Mononuclear cell (primary cell): ENCODE measurements around the gene FAM53A. TPM values are rescaled to one million over a fixed set of nuclear protein-coding genes. Genes with fewer than 3 reads are reported as not detected.

ENCODE experiments used
- H3K27me3 ChIP-seq: 2 replicates; pipeline ENCODE4 v1.6.0; 2011; ENCODE audit warnings: low read length, control low read depth; ENCODE audit not compliant: insufficient read depth
- H3K4me1 ChIP-seq: 2 replicates; pipeline ENCODE4 v1.5.1; 2011; ENCODE audit warnings: mild to moderate bottlenecking, low read length, control low read depth; ENCODE audit not compliant: insufficient read depth
- H3K4me3 ChIP-seq: 2 replicates; pipeline ENCODE4 v1.5.1; 2011; ENCODE audit warnings: mild to moderate bottlenecking, low read length, moderate library complexity
- H3K9me3 ChIP-seq: 2 replicates; pipeline ENCODE4 v1.5.1; 2011; ENCODE audit warnings: low read depth, mild to moderate bottlenecking, control low read depth, low read length
- total RNA-seq: library from RNA; depleted of rRNA; stranded (reverse); fragments of >200 nt; gene quantifications from one replicate; pipeline ENCODE4 v1.2.3, GENCODE V29; 2012

FAM53A gene
- total RNA-seq, 1 donor, result 2.2 TPM

DNA sequence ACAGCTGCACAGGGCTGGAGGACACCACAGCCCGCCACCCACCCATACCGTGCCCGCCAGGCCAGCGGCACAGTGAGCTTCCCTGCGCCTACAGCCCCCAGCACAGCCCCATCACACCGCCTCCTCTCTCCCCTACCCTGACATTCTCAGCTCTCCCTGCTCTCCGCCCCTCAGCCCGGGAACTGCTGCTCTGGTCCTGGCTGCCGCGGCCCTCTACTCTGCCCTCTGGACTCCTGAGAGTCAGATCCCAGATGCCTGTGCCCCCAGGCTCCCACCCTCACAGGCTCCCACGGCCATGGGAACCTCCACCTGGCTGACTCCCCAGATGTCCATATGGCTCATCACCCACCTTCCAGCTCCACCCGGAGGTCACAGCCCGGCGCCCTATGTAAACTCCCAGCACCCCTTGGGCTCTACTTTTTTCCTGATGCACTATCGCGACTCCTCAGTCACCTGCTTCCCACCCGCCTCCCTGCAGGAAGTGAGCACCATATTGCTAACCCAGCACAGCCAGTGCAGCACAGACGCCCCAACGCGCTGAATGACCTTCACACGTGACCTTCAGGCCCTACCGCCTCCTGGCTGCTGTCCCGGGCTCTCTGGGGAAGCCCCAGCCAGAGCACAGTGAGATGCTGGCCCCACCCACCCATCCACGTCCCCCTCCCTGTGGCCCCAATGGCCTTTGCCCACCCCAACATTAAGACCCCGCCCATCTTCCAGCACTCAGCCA lies 23.0 kb downstream of the FAM53A start:
- Histone ChIP-seq H3K4me1 (no peaks in the 10 kb centered on the region), H3K27me3 (no peaks in the 10 kb centered on the region), H3K9me3 (no peaks in the 10 kb centered on the region), H3K4me3 (no peak overlapping the region)

DNA sequence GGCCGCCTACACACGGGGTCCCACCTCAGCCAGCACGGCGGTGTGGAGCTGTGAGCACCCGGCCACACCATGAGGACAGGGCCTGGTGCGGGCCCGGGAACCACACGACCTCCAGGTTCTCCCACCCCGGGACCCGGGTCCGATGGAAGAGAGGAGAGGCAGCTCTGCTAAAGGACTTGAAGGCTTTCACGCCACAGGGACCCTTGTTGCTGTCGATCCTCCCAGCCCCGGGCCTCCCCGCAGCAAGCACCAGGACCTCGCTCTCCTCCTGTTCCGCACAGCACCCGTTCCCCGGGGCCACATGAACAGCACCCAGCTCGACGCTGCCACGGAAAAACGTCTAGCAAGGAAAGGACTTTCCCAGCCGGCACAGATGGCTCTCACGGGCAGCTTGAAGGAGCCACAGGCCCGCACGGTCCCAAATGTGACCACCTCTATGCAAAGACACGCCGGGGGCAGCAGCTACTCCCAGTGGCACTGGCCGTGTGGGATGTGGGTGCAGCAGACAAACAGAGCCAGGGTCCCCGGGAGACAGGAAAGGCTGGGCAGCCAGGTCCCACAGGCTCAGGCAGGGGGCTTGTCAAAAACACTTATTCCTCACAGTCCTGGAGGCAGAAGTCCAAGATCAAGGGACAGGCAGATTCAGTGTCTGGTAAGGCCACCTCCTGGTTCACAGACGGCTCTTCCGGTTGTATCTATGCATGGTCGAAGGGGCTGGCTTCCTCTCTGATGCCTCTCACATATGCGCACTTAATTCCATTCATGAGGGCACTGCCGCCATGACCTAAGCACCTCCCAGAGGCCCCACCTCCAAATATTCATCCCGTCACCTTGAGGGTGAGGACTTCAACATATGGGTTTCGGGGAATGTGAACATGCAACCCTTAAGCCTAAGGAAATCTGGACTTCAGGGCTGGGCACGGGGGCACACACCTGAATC lies 24.7 kb downstream of the FAM53A start:
- no peaks in the 10 kb centered on the region for H3K9me3 ChIP-seq
- H3K4me3 ChIP-seq, result no peak overlapping the region
- H3K27me3 ChIP-seq, result no peaks in the 10 kb centered on the region
- no peaks in the 10 kb centered on the region for H3K4me1 ChIP-seq

DNA sequence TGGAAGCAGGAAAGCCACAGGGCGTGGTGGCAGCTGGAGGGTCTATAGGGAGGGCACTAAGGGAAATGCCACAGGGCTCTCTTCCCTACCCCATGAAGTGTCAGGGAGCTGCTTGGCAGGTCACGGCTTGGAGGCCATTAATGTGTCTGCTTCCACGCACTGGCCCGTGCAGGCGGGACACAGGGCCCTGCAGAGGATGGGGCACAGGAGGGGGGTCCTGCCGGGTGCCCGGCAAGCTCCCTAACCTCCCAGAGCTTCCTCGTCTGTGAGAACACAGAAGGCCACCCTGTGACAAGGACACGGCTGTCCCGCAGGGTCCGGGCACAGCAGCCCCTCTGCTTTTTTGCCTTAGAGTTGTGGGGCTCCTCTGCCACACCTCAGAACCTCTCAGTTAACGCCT lies 25.5 kb downstream of the FAM53A start:
- Histone ChIP-seq H3K4me1 (no peaks in the 10 kb centered on the region), H3K27me3 (no peaks in the 10 kb centered on the region), H3K4me3 (no peak overlapping the region), H3K9me3 (no peaks in the 10 kb centered on the region)

DNA sequence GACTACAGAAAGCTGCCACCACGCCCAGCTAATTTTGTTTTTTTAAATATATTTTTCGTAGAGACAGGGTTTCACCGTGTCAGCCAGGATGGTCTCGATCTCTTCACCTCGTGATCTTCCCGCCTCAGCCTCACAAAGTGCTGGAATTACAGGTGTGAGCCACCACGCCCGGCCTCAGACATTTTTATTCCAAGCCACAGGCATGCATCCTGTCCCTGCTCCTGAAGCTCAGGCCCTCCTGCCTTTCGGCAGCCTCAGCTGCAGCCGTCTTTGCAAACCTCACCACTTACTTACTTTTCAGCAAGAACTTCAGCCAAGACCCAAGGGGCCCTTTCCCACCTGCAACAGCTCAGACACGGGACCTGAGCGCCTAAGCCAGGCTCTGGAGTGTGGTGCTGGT lies 26.0 kb downstream of the FAM53A start:
- H3K4me3 ChIP-seq, result no peak overlapping the region
- H3K4me1 ChIP-seq, result no peaks in the 10 kb centered on the region
- no peaks in the 10 kb centered on the region for H3K27me3 ChIP-seq
- no peaks in the 10 kb centered on the region for H3K9me3 ChIP-seq

DNA sequence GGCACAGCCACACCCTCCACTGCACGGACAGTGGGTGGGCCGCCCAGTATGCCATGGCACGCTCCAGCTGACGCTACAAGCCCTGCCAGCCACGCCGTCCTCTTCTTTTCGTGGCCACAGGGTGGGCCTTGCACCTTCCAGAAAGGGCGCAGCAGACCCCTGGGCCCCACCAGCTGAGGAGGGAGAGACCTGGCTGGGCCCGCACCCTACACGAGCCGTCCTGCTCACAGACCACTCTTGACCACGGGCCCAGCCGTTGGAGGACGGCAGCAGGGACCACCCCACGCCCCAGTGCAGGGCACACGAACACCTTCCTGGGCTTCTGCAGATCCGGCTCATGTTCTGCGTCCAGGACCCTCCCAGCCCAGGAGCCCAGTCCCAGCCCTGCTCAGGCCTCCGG lies 27.1 kb downstream of the FAM53A start:
- H3K27me3 ChIP-seq, result no peaks in the 10 kb centered on the region

DNA sequence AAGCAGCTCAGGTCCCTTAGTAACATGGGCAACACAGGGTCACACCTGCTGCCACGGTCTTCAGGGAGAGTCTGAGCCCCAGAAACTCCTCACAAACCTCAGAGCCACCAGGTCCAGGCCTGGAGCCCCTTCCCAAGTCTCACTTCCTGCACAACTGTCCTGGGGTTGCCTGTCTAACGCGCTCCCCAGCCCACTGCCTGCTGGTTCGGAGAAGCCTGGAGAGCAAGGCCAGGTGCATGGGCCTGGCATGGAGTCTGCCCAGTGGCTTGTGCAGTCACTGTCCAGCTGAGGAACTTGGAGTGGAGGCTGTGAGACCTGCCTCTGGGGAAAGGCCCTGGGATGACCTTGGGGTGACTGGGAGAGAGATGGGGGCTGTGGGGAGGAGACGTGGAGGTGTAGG lies 28.0 kb downstream of the FAM53A start:
- no peak overlapping the region for H3K4me3 ChIP-seq
- no peaks in the 10 kb centered on the region for H3K9me3 ChIP-seq
- H3K27me3 ChIP-seq, result no peaks in the 10 kb centered on the region
- no peaks in the 10 kb centered on the region for H3K4me1 ChIP-seq

More for the DNA sequence above, 27.1 kb downstream of the FAM53A start:
- H3K9me3 ChIP-seq, result no peaks in the 10 kb centered on the region
- no peak overlapping the region for H3K4me3 ChIP-seq
- H3K4me1 ChIP-seq, result no peaks in the 10 kb centered on the region

DNA sequence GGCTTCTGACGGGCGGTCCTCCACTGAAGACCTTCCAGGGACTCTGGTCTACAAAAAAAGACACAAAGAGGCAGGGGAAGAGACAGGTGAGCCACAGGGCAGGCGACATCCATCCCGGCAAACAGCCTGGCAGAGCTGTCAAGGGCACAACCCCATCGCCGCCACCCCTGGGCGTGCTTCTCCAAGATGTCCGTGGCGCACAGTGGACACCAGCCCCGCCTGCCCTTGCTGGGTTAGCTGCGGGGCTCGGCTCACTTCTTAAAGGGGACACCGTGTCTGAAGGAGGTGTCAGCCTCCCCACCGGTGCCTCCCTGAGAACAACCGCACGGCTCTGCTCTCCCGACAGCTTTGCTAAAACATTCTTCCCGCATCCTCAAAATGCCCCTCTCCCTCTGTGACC lies 28.4 kb downstream of the FAM53A start:
- no peak overlapping the region for H3K4me3 ChIP-seq
- H3K9me3 ChIP-seq, result no peaks in the 10 kb centered on the region
- H3K27me3 ChIP-seq, result no peaks in the 10 kb centered on the region
- H3K4me1 ChIP-seq, result no peaks in the 10 kb centered on the region

DNA sequence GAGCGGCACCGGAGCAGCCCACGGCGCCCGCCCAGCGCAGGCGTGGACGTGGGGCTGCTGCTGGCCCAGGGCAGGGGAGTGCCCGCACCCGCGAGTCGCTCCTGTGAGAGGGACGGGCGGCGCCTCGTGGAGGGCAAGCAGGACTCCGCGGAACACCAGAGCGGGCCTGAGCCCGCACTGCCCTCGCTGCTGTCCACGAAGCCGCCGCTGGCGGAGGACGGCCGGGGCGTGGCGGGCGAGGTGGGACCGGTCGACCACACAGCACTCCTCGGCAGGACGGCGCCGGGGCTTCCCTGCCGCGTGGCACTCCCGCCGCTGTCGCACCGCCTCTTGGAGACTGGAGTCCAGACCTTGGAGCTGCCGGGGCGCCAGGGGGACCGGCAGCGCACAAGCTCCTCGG lies 29.0 kb downstream of the FAM53A start:
- Histone ChIP-seq H3K4me1 (no peaks in the 10 kb centered on the region), H3K27me3 (no peaks in the 10 kb centered on the region), H3K9me3 (no peaks in the 10 kb centered on the region), H3K4me3 (no peak overlapping the region)

DNA sequence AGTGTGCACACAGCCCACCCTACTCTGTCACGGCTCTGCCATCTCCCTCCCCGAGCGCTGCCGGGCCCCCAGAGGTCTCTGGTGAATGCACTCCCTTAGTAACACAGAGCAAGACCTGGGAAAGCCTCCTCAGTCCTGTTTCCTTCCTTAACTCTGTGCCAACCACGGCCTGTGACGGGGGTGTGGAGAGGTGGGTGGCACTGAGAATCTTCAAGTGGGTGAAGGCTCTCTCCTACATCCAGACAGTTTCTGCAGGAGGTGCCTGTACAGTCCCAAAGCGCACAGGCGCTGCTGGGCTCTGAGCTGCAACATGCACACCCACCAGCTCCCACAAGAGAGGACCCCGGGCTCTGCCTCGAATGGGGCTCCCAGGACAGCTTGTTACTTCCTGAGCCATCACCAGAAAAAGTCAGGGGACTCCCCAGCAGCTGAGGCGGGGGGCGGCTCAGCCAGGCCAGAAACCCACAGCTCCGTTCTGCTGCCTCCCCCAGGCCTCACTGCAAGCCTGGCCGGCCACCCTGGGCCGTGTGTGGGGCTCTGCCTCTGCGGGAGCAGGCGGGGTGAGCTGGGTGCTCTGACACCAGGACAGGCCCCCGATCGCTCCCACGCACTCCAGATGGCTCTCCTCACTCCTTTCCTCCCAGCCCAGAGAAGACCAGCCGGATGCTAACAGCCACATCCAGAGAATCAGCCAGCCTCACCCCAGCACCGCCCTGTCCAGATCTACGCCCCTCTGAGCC lies 29.7 kb downstream of the FAM53A start:
- Histone ChIP-seq H3K4me1 (no peaks in the 10 kb centered on the region), H3K27me3 (no peaks in the 10 kb centered on the region), H3K4me3 (no peak overlapping the region), H3K9me3 (no peaks in the 10 kb centered on the region)

DNA sequence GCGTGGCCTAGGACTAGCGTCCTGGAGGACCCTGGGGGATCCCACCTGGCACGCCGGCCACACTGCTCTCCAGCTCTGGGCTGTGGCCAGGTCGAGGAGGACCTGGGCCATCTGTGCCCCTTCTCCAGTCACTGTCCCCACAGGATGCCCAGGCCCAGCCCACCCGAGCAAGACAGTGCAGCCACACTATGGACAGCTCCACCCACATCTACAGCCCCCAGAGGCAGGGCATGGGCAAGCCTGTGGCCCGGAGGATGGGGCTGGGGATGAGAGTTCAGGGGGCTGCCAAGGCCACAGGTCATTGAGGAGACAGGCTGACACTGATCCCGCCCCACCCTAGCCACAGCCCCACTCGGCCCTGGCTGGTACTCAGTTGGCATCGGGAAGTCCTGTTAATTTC lies 30.3 kb downstream of the FAM53A start:
- H3K9me3 ChIP-seq, result no peaks in the 10 kb centered on the region
- H3K4me3 ChIP-seq, result no peak overlapping the region
- H3K27me3 ChIP-seq, result no peaks in the 10 kb centered on the region
- no peaks in the 10 kb centered on the region for H3K4me1 ChIP-seq

DNA sequence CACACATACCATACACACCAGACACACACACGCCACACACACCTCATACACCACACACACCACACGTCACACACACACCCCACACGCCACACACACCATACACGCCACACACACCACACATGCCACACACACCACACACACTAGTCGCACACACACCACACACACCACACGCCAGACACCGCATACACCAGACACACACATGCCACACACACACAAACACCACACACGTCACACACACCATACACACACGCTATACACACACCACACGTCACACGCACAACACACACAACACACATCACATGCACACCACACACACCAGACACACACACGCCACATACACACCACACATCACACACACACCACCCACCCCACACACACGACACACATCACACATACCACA lies 32.0 kb downstream of the FAM53A start:
- H3K27me3 ChIP-seq, result no peaks in the 10 kb centered on the region
- no peak overlapping the region for H3K4me3 ChIP-seq
- no peaks in the 10 kb centered on the region for H3K9me3 ChIP-seq
- no peaks in the 10 kb centered on the region for H3K4me1 ChIP-seq

DNA sequence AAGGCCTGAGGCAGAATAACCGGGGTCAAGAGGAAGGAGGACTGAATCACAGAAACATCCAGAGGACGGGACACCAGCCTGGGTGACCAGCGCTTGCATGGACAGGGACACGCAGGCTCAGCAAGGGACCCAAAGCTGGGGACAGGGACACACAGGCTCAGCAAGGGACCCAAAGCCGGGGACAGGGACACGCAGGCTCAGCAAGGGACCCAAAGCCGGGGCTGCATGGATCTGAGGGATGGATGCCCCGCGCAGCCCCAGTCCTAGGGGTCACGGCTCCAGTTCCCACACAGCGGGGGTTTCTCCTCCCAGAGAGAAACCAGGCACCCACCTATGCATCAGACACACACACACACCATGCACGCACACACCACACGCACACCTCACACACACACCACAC lies 32.5 kb downstream of the FAM53A start:
- H3K9me3 ChIP-seq, result no peaks in the 10 kb centered on the region
- H3K27me3 ChIP-seq, result no peaks in the 10 kb centered on the region
- no peaks in the 10 kb centered on the region for H3K4me1 ChIP-seq
- no peak overlapping the region for H3K4me3 ChIP-seq

DNA sequence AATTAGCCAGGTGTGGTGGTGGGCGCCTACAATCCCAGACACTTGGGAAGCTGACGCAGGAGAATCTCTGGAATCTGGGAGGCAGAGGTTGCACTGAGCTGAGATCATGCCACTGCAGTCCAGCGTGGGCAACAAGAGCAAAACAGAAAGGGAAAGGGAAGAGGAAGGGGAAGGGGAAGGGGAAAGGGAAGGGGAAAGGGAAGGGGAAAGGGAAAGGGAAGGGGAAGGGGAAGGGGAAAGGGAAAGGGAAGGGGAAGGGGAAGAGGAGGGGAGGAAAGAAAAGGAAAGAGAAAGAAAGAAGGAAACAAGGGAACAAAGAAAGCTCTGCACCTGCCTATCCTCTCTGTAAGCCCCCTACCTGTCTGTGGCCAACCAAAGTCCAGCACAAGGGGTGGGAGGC lies 35.2 kb downstream of the FAM53A start:
- Histone ChIP-seq H3K4me1 (no peaks in the 10 kb centered on the region), H3K9me3 (no peaks in the 10 kb centered on the region), H3K27me3 (no peaks in the 10 kb centered on the region), H3K4me3 (no peak overlapping the region)

DNA sequence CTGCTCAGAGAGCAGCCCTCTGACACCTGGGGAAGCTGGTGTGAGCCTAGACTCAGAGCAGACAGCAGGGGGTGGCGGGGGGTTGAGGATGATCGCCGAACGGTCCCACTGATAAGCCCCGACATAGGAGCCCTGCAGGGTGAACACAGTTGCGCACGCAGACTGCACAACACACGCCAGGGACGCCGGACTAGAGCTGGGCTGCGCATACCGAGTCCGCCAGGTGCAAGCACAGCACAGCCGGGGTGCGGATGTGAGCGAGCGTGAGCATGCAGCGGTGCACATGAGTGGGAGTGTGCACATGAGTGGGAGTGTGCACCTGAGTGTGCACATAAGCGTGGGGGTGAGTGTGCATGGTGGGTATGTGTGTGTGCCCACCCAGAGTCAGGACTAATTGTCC lies 36.7 kb downstream of the FAM53A start:
- Histone ChIP-seq H3K9me3 (no peaks in the 10 kb centered on the region), H3K4me3 (no peak overlapping the region), H3K4me1 (no peaks in the 10 kb centered on the region), H3K27me3 (no peaks in the 10 kb centered on the region)

DNA sequence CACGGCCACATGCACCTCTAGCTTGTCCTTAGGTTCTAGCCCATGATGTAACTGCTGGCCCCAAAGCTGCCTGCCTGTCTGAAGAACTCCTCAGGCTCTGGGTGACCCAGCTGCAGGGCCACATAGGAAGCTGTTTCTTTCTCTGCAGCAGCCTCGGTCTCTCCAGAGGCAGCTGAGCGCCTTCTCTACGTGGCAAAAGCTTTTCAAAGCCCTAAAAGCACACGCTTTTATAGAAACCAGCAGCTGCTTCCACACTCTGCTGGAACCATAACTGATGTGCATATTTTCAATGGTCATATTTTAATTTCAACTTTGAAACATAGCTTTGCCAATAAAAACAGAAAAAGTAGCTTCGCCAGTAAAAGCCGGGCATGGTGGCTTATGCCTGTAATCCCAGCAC lies 37.4 kb downstream of the FAM53A start:
- H3K9me3 ChIP-seq, result no peaks in the 10 kb centered on the region
- no peaks in the 10 kb centered on the region for H3K4me1 ChIP-seq
- H3K4me3 ChIP-seq, result no peak overlapping the region
- no peaks in the 10 kb centered on the region for H3K27me3 ChIP-seq
